ENCODE measurements around the gene UNC5B. TPM values are rescaled to one million over a fixed set of nuclear protein-coding genes. Genes with fewer than 3 reads are reported as not detected.

The UNC5B gene
- total RNA-seq, 1 donor from 2014 or later, result 3.9 TPM

DNA sequence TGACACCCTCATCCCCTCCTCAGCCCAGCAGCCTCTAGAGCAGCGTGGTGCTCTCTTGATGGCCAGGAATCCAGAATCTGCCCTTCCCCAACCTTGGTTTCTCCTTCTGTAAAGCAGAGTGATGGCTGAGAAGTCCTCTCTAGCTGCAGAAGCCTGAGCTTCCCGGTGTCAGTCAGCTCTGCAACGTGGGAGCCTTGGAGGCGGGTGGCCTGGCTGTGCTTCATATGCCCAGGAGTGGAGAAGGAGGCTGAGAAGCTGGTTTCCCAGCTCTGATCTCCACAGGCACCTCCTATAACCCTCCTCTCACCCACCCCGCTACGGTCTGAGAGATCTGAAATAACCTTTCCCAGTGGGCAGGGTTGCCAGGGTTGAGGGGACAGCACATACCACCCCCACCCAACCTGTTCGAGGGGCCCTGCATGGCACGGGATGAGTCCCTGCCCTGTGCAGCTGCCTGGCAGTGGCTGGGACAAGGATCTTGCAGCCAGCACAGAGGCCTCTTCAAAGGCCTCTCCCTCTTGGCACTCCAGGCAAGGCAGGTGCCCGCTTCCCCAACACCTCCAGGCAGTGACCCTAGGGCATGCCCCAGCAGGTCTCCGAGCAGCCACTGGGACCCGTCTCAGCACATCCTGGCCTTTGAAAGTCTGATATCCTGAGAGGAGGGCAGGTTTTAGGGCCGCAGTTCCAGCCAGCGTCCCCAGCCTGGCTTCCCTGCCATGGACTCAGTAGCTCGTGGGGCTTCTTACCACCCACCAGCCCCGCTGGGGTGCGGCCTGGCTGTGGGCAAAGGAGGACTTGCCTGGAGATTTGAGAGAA, 88.4 kb downstream of the UNC5B start:
- DNase-seq, result no peak

DNA sequence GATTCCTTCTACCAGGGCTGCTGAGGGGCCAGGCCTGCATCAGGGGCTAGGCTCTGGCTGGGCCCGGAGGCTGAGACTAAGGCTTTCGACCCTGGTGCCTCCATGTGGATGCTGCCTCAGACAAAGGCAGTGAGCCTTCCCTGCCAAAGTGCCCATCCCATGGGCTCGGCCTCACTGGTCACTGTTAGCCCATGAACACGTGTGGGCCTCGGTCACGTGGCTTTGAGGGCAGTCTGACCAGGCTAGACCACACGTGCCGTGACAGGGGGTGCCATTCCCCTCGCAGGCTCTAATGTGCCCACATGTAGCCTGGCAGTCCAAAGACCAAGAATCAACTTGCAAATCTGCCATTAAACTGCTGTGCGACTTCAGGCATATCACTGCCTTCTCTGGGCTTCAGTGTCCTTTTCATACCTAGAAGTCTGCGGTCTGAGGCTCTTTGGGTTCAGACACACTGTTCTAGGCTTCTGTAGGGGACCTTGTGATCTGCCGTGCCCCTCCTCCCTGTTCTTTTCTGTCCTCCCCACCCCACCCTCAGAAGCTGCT, 89.1 kb downstream of the UNC5B start:
- no peak for DNase-seq

DNA sequence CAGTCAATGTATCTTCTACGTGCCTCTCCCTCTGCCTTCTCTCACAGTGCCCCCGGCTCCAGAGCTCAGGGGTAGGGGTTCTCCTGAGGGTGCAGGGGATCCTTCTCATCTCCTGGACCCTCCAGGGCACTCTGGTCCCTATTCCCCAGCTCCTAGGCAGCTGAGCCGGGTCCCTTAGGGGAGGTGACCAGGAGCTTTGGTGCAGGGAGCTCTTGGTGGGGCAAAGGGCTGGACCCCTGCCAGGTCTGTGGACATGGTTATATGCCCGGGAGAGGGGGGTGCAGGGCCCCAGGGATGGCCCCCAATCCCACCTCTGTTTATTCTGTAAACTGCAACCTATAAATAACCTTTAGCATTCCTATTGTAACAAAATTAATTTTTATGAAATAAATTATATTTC, 90.1 kb downstream of the UNC5B start:
- no peak for DNase-seq

DNA sequence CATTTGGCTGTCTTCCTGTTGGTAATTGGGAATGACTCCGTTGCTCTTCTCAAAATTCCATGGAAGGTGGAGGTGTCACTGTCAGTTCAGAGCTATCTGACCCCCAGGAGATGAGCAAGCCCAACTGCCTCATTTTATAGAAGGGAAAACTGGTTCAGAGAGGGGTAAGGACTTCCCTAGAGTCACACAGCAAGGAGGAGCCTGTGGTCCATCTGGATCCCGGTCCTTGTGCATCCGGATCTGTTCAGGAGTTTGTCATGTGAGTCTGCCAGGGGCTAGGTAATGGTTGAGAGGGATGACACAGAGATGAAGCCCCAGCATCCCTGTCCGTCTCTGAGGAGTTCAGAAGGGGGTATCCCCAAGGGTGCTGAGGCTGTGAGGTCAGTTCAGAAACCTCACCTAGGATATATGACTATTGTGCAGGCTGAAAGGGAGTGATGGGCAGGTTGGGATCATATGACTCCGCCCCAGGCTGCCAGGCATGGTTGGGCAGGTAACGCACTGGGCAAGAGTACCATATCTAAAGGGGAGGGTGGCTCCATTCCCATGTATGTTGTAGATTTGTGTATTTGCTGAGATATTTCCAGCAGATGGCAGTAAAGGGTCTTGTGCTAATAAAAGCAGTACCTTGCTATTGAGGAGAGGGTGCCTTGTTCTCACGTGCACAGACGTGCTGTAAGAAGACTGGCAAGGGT, 90.7 kb downstream of the UNC5B start:
- no peak for DNase-seq

DNA sequence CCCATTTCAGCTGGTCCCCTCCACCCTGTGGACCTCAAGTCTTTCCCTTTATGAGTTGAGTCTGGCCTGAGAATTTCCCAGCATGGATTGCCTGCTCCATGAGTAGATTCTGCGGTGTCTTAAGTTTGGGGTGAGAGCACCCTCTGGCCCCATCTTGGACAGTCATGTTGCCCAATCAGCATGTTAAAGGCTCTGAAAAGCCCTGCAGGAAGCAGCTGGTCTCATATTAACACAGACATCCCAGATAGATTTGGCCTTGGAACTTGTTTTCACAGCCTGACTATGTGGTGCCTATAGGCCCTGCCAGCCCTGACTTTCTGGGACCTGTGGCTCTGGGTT, 91.2 kb downstream of the UNC5B start:
- DNase-seq, result no peak

DNA sequence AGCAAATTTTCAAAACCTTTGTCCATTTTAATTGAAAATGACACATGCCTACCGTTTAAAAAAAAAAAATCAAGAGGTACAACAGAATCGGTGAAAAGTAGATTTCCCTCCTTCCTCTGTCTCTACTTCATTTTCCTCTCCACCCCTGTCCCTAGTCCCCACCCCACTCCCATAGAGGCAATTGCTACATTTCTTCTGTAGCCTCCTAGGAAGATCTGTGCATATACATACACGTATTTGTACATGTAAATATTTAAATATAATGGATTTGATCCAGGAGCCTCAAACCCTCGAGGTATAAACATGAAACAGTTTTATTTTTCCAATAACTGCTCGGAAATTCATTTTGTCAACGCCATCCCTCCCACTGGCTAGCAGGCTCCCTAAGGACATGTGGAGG, 92.5 kb downstream of the UNC5B start:
- no peak for DNase-seq

DNA sequence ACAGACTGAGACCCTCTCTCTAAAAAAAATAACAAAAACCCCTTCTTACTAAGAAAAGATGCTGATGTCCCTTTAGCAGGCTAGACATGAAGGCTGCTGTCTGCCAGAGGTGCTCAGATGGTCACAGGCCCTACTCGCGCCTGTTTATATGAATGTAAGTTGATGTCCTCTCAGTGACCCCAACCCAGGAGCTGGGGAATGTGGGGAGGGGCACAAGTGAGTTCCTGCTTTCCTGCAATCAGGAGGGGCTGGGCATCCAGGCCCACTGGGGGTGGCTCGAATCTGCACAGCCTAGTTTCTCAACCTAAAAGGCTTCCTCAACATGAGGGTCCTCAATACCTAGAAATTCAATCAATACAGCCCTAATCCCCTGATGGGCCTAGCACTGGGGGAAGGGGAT, 94.6 kb downstream of the UNC5B start:
- DNase-seq, result no peak

DNA sequence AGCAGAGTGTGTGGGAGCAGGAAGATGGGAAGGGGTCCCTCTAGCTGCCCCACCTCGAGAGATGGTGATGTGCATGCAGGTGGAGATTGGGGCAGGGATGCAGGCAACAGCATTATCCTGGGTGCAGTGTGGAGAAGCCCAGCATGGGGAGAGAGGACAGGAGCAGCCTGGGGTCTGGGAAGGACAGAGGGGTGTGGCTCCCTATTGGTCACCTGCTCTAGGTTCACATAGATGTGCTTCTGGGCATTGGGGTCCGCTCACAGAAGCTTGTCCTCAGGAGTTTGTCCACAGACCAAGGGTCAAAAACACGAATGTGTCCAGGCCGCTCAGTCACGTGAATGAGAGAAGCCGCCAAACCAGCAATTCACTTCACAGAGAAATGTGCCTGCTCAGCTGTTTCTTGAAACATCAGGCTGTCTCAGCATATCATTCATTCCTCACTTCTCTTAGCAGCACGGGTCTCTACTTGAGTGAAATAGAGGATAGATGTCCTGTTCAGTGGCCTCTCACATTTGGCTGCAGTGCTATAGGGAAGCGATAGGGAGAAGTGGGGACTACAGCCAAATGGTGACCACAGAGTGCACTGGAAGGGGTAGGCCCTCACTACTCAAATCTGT, 95.2 kb downstream of the UNC5B start:
- DNase-seq, result no peak

DNA sequence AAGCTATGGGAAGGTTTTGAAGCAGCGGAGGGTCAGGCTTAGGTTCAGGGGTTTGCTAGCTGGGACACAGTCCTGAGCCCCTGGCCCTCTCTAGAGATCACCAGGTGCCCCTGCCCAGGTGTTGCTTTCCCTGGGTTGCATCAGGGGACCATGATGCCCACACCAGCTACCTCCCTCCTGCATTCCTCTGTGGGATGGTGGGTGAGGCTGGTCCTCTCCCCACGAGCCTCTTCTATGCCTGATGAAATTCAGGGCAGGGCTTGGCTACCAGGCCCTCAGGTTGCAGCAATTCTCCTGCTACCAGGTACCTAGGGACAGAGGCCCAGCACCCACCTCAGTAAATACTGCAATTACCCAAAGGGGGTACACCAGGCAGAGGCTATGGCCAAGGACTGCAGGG, 95.9 kb downstream of the UNC5B start:
- no peak for DNase-seq

DNA sequence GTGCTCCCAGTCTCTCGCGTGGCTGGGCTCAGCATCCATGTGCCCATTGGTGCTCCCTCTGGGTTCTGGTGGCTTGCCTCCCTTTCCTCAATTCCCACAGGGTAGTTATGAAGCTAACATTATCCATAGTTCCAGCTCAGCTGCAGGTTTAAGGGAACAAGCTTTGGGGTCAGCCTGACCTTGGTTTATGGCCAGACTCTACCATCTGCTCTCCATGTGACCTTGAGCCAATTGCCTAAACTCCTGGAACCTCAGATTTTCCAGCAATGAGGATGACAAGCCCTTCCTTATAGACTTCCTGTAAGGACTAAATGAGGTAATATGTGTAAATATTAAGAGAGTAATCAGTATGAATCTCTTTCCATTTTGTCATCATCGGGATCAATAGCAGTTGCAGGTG, 96.6 kb downstream of the UNC5B start:
- DNase-seq, result no peak

DNA sequence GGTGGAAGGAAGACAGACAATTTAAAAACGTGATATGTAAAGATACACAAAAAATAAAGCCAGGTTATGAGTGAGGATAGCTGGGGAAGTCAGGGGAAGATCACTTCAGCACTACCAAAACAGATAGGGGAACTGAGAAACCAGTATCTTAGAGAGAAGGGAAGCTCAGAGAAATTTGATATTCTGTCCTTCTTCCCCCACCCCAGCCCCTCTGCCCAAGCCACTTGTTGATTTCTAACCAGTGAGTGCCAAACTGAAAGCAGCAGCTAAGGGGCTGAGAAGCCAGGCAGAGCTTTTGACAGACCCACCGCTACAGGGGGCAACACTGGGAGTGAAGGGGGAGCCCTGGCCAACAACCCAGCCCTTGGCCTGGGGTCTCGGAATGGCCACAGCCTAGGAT, 97.5 kb downstream of the UNC5B start:
- DNase-seq, result no peak

DNA sequence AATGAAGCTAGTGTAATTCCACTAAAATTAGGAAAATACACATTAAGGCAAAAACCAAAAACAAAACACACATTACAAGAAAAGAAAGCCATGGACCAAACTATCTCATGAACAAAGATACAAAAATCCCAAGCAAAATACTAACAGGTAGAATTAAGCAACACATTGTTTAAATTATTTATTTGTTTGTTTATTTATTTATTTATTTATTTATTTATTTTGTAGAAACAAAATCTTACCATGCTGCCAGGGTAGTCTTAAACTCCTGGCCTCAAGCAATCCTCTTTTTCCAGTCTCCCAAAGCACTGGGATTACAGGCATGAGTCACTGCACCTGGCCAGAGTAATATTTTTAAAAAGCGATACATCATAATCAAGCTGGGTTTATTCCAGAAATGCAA, 99.8 kb downstream of the UNC5B start:
- no peak for DNase-seq

DNA sequence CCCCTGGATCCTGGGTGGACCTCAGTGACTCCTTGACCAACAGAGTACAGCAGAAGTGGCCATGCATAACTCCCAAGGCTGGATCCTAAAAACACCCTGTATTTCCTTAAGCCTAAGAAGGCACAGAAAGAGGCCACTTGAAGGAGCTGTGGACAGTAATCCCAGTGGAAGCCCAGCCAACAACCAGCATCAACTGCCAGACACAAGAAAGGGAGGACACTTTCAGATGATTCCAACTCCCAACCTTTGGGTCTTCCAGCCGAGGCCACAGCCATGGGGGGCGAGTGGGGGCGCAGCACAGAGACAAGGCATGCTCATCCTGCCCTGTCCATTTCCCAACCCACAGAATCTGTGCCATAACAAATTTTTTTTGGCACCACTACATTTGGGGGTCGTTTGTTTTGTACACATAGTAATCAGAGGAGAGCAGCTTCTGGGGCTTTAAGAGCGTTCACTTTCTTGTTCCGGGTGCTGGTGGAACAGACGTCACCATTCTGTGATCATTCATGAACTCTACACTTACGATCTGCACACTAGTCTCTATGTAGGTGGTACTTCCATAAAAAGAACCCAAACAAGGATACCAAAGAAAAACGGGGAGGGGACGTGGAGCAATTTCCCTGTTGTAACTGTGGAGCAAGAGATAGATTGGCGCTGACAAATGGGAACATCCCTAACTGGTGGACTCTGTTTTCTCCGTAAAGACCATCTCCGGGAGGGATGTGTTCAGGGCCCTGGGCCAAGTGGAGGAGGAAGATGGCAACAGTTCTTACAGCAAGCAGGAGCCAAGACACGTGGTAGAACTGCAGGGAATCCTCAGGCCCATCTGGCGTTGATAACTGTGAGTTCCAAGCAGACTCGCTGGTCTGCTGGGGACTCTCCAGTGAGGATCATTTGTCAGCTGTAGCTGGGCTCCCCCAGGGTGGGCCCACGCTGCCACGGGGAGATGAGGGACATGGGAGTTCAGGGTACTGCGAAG, 100.7 kb downstream of the UNC5B start:
- peak; percentile 82 for DNase-seq

DNA sequence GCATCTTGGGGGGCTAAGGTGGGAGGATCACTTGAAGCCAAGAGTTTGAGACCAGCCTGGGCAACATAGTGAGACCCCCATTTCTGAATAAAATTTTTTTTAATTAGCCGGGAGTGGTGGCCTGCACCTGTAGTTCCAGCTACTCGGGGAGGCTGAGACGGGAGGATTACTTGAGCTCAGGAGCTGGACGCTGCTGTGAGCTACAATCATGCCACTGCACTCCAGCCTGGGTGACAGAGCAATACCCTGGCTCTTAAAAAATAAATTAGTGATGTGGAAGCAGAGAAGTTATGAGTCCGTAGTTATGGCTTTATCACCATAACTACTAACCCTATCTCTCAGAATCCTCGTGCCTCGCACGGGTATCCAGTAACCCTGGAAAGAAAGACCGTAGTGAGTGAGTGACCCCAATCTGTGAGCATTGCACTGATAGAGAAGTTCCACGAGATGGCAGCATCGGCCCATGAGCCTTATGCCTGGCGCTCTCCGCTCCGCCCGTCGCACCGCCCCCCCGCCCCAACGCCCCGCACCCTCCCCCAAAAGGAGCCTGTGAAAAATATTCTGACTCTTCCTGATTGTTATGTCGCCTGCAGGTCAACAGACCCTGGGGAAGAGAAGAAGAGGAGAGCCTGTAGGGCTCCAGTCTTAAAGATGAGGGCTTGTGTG, 101.8 kb downstream of the UNC5B start:
- DNase-seq, result peak; percentile 14

DNA sequence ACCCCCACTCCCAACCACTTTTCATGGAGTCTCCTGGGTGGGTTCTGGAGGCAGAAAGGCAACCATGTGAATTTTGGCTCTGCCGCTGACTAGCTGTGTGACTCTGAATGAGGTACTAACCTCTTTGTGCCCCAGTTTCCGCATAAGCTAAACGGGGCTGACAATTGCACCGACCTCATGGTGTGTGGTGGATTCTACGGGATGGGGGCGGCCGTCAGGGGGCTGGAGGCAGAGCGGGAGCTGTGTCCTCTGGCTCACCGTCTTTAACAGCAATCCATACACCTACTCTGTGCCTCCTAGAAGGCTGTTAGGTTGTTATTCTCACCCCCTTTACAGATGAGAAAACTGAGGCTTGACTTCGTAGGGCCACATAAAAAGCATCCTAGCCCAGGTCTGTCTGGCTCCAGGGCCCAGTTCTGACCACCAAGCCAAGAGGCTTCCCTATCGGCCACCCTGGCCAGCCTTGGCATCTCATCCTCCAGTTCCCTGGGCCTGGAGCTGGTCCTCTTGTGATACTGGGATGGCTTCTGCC, 102.4 kb downstream of the UNC5B start:
- DNase-seq, result no peak

DNA sequence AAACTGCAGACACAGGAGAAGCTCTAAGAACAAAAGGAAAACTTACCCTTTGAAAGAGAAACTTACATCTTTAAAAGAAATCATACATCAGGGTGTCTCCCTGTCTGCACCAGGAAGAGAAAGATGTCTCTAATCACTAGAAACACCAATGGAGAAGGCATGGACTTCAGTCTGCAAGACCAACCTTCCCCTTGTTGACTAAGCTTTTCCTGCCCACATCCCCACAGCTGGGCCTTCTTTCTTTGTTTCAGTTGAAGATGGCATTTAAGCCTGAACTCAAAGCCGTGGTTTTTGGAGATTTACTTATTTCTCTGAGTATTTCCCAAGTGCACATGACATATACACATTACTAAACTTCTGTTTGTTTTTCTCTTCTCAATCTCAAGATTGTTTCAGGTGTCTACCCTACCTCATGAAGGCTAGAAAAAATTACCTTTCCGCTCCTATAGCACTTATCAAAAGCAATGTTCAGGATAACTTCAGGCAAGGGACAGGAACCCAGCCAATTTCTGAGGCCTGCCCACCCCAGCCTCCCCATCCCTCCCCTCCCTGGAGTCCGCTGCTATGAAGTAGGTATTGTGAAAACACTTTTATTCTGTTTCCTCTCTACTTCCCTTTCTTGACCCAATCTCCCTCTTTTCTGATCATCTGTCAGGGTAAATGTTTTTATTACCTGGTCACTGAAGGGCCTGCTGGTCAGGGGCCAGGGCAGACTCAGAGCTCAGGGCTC, 103.9 kb downstream of the UNC5B start:
- no peak for DNase-seq

DNA sequence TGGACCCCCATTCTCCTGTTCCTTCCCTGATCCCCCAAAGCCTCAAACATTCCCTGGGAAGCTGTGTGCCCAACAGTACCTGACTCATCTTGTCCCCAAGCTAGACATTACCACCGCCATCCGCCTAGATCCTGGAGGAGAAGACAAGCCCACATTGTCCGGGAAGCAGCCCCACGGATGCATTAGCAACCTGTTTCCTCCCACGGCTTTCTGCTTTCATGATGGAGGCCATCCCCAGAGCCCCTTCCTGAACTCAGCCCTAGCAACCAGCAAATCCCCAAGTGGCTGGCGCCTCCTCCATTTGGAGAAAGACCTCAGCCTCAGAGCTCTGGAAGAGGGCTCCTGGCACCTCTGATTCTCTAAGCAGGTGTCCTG, 104.4 kb downstream of the UNC5B start:
- DNase-seq, result no peak

DNA sequence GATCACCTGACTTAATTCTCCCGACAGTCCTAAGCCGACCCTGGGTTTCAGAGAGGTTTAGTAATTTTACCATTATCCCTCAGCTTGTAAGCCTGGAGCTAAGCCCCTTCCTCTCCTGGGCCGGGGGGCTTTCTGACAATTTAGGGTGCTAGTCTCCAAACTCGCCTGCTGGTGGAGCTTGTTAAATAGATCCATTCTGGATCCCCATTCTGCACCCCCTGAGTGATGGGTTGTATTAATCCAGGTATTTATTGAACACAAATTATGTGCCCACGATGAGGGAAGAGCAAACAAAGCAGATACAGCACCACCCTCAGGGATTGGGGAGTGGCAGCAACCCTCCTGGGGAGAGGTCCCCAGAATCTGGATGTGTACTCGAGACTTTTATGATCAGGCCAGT, 105.4 kb downstream of the UNC5B start:
- no peak for DNase-seq

DNA sequence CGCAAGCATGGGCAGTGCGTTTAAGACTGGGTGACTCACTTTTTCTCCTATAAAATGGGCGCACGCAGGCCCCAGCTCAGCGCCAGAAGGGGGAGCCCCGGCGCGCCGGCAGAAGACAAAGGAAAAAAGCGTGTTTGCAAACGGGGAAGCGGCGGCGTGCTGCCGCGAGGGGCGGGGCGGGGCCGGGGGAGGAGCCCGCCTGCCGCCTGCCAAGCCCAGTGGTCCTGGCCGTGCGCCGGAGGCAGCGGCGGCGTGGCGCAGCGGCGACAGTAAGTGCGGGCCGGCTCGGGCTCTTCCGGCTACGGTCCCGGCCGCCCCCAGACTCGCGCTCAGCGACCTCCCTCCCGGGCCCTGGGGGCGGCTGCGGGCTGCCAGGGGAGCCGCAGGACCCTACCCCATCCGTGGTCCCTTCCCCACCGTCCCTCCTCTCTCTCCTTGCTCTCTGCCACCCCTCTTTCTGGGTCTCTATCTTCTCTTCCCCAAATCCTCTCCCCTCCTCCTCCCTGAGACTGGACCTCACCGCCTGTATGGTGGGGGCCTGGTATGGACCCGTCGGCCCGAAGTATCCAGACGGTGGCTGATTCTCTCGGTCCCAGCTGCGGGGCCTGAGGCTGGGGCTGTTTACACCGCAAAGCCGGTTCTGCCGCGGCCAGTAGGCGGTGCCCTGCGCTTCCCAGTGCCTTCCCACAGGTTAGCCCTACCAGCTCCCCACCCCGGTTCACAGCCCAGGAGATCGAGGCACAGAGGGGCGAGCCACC, 106.9 kb downstream of the UNC5B start, which contains the start of gene SLC29A3:
SLC29A3 (plus strand) TSS at position 218 of the 758 bp plus-strand sequence; CDS start at position 269, 51 bp downstream.
- DNase-seq, result peak; percentile 76
